ENCODE data around the gene SLC7A4. TPM values are rescaled to one million over a fixed set of nuclear protein-coding genes. Genes with fewer than 3 reads are reported as not detected.
"Not testable (repeated sequence)": the region's sequence is repeated elsewhere in the genome, so short reads cannot be mapped to it uniquely, and the experiment has no call there.

SLC7A4 gene
- total and polyA plus RNA-seq, 7 donors, result 0.08 to 0.87 (median 0.10) TPM; not detected in 4

GRCh38 chr22:21073482-21073881 lies 41.1 kb upstream of the SLC7A4 start:
- intact Hi-C loops (cut with DNase I), result loop anchor here in 1 of 2 donors (10.0 kb wide), 1 partner anchor 189 kb away; no protein-coding TSS in a partner anchor
- Histone ChIP-seq H3K4me3 (no peak overlapping the region), H3K27me3 (ENCODE audit: insufficient read depth in 3 of 3, low read length in 2 of 3) (peaks cover 0 to 2% (median 0%) of the 10 kb centered on the region in 3 donors), H3K36me3 (ENCODE audit: insufficient read depth in 1 of 2, low read depth in 1 of 2) (no peaks in the 10 kb centered on the region), H3K9me3 (no peaks in the 10 kb centered on the region), H3K4me1 (no peaks in the 10 kb centered on the region), H3K27ac (no peak overlapping the region)
- WGBS, 3 donors, result 78 to 85% (median 82%) methylated on average over 5 of the region's 5 CpGs
- TF ChIP-seq, protein P1, sequence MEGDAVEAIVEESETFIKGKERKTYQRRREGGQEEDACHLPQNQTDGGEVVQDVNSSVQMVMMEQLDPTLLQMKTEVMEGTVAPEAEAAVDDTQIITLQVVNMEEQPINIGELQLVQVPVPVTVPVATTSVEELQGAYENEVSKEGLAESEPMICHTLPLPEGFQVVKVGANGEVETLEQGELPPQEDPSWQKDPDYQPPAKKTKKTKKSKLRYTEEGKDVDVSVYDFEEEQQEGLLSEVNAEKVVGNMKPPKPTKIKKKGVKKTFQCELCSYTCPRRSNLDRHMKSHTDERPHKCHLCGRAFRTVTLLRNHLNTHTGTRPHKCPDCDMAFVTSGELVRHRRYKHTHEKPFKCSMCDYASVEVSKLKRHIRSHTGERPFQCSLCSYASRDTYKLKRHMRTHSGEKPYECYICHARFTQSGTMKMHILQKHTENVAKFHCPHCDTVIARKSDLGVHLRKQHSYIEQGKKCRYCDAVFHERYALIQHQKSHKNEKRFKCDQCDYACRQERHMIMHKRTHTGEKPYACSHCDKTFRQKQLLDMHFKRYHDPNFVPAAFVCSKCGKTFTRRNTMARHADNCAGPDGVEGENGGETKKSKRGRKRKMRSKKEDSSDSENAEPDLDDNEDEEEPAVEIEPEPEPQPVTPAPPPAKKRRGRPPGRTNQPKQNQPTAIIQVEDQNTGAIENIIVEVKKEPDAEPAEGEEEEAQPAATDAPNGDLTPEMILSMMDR (IDR thresholded peaks at IDR 0.05), result no peak
- ATAC-seq (no peak), DNase-seq (no peak)

- Histone ChIP-seq H3K36me3 (ENCODE audit: insufficient read depth in 1 of 2, low read depth in 1 of 2) (no peaks in the 10 kb centered on the region), H3K4me1 (no peaks in the 10 kb centered on the region), H3K4me3 (no peak overlapping the region), H3K9me3 (no peaks in the 10 kb centered on the region), H3K27me3 (ENCODE audit: insufficient read depth in 3 of 3, low read length in 2 of 3) (peaks cover 0 to 2% (median 0%) of the 10 kb centered on the region in 3 donors), H3K27ac (no peak overlapping the region)
- no peak for ATAC-seq
- no peak for DNase-seq
- TF ChIP-seq, protein P1 (IDR thresholded peaks at IDR 0.05), result no peak
- intact Hi-C loops (cut with DNase I), result loop anchor here in 1 of 2 donors (10.0 kb wide), 1 partner anchor 188 kb away; no protein-coding TSS in a partner anchor
- WGBS, 3 donors, result 70 to 84% (median 81%) methylated on average over 3 of the region's 3 CpGs
These were observed 40.7 kb upstream of the SLC7A4 start for GRCh38 chr22:21073023-21073422.

DNA sequence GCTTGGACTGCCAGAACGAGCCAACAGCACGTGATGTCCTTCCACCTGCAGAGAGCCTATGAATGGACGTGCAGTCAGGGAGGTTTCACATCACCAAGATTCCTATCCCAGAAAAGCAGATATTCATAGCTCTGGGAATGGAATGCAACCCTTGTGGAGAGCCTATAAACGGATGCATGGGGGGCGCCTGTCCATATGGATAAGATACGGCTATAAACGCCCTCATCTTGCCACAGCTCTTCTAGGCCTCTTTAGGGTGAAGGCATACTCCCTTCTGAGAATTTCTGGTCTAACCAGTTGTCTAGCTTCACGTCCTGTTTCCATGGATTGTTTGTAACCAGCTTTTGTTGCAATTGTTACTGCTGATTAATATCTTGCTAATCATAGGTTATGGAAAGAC lies 39.4 kb upstream of the SLC7A4 start:
- H3K4me1 ChIP-seq; H3K9me3 ChIP-seq; H3K36me3 ChIP-seq (ENCODE audit: insufficient read depth in 1 of 2, low read depth in 1 of 2); H3K4me3 ChIP-seq; DNase-seq; H3K27ac ChIP-seq; H3K27me3 ChIP-seq (ENCODE audit: insufficient read depth in 3 of 3, low read length in 2 of 3); ATAC-seq: not testable (repeated sequence)
- intact Hi-C loops (cut with DNase I), result loop anchor here in 1 of 2 donors (10.0 kb wide), 1 partner anchor 187 kb away; no protein-coding TSS in a partner anchor
- WGBS, 3 donors, result 77 to 78% (median 78%) methylated on average over 8 of the region's 8 CpGs

- intact Hi-C loops (cut with DNase I), result loop anchor here in 1 of 2 donors (10.0 kb wide), 1 partner anchor 186 kb away; no protein-coding TSS in a partner anchor
These were observed 38.6 kb upstream of the SLC7A4 start for GRCh38 chr22:21070690-21071615.

More at GRCh38 chr22:21070690-21071615, 38.6 kb upstream of the SLC7A4 start:
- TF ChIP-seq, protein P1 (IDR thresholded peaks at IDR 0.05), result no peak
- no peaks in the 10 kb centered on the region for H3K9me3 ChIP-seq
- no peaks in the 10 kb centered on the region for H3K36me3 ChIP-seq (ENCODE audit: insufficient read depth in 1 of 2, low read depth in 1 of 2)
- no peaks in the 10 kb centered on the region for H3K27me3 ChIP-seq (ENCODE audit: insufficient read depth in 3 of 3, low read length in 2 of 3)
- no peak overlapping the region for H3K4me3 ChIP-seq
- 76 to 88% (median 79%) methylated on average over 17 of the region's 17 CpGs for WGBS, 3 donors
- DNase-seq, result no peak
- no peak for ATAC-seq
- no peaks in the 10 kb centered on the region for H3K4me1 ChIP-seq
- H3K27ac ChIP-seq, result no peak overlapping the region

All from psoas muscle (tissue), 8 donors.